GM23248 (cell line): ENCODE results near the gene KLF13.

Experiments
- EZH2 ChIP-seq: fragments of 200-600 bp; sonication (generic); IDR thresholded peaks from 2 replicates; pipeline ENCODE4 v1.6.1; 2018; ENCODE audit warnings: antibody characterized with exemption, mild to moderate bottlenecking; ENCODE audit not compliant: insufficient read depth, poor library complexity, severe bottlenecking
- EZH2phosphoT487 ChIP-seq: fragments of 200-600 bp; sonication (generic); IDR thresholded peaks from 2 replicates; pipeline ENCODE4 v1.6.1; 2018; ENCODE audit warnings: antibody characterized with exemption, moderate library complexity, mild to moderate bottlenecking, low read depth; ENCODE audit not compliant: insufficient read depth

DNA sequence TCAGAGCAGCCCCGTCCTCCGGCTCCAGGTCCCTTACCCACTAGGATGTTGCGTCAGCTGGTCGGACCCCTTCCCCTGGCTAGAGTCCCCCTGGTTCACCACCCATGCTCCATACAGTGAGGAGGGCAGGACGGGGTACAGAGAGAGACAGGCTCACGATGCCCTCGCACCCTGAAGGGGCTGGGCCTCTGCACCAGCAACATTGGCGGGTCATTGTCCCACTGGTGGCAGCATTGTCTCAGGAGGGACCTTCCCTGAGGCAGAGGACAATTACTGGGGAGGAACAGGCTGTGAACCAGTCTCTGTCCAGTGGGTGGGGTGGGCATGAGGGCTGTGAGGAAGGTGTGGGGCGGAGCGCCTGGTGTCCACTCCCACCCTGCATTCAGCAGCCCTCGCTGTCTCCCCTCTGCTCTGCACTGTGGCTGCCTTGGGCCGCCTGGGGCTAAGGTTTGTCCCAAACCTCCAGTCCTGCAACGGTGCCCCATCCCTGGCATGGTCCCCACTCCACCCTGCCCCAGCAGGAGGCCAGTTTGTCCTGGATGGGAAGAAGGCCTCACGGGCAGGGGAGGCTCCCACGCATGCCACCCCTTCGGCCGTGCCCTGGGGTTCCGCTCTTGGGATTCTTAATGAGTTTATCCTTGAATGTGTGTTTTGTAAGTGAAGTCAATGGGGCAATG lies 48.0 kb upstream of the KLF13 start:
- TF ChIP-seq EZH2 (no peak), EZH2phosphoT487 (no peak)
